HL-60 (cell line): Measurements from ENCODE around the gene MUC3A.

Source experiments
- GABPA ChIP-seq: IDR thresholded peaks from 2 replicates; pipeline ENCODE4 v1.6.1; 2012; ENCODE audit warnings: low read depth
- POLR2AphosphoS5 ChIP-seq: IDR thresholded peaks from 2 replicates; pipeline ENCODE4 v1.6.1; 2012; ENCODE audit warnings: low read depth
- SPI1 ChIP-seq: IDR thresholded peaks from 2 replicates; pipeline ENCODE4 v1.6.1; 2012; ENCODE audit warnings: low read depth, mild to moderate bottlenecking, borderline replicate concordance
- TF ChIP-seq, protein P1 (sequence below): IDR thresholded peaks from one replicate; pipeline ENCODE4 v1.5.1; 2011; ENCODE audit warnings: low read length, control low read depth, inconsistent platforms; ENCODE audit not compliant: insufficient read depth
- TF ChIP-seq, protein P2 (sequence below): IDR thresholded peaks from 2 replicates; pipeline ENCODE4 v1.6.1; 2012; ENCODE audit warnings: low read depth; ENCODE audit not compliant: insufficient replicate concordance

DNA sequence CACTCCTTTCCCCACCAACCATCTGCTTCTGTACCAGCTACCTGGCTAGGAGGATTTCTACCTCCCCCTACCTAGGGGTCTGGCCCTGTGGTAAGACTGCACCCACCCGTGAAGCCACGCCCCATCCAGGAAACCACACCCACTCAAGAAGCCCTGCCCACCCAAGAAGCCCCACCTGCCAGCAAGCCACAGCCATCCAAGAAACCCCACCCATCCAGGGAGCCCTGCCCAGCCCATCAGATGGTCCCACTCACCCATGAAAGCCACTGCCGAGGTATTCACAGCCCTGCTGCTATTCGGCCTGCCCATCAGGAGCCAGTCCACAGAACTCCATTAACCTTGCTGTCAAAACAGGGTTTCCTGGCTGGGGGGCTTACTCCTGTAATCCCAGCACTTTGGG is 15.6 kb upstream of the MUC3A start:
- TF ChIP-seq, protein P1, sequence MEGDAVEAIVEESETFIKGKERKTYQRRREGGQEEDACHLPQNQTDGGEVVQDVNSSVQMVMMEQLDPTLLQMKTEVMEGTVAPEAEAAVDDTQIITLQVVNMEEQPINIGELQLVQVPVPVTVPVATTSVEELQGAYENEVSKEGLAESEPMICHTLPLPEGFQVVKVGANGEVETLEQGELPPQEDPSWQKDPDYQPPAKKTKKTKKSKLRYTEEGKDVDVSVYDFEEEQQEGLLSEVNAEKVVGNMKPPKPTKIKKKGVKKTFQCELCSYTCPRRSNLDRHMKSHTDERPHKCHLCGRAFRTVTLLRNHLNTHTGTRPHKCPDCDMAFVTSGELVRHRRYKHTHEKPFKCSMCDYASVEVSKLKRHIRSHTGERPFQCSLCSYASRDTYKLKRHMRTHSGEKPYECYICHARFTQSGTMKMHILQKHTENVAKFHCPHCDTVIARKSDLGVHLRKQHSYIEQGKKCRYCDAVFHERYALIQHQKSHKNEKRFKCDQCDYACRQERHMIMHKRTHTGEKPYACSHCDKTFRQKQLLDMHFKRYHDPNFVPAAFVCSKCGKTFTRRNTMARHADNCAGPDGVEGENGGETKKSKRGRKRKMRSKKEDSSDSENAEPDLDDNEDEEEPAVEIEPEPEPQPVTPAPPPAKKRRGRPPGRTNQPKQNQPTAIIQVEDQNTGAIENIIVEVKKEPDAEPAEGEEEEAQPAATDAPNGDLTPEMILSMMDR = no peak
- no peak for TF ChIP-seq POLR2AphosphoS5
- TF ChIP-seq, protein P2, sequence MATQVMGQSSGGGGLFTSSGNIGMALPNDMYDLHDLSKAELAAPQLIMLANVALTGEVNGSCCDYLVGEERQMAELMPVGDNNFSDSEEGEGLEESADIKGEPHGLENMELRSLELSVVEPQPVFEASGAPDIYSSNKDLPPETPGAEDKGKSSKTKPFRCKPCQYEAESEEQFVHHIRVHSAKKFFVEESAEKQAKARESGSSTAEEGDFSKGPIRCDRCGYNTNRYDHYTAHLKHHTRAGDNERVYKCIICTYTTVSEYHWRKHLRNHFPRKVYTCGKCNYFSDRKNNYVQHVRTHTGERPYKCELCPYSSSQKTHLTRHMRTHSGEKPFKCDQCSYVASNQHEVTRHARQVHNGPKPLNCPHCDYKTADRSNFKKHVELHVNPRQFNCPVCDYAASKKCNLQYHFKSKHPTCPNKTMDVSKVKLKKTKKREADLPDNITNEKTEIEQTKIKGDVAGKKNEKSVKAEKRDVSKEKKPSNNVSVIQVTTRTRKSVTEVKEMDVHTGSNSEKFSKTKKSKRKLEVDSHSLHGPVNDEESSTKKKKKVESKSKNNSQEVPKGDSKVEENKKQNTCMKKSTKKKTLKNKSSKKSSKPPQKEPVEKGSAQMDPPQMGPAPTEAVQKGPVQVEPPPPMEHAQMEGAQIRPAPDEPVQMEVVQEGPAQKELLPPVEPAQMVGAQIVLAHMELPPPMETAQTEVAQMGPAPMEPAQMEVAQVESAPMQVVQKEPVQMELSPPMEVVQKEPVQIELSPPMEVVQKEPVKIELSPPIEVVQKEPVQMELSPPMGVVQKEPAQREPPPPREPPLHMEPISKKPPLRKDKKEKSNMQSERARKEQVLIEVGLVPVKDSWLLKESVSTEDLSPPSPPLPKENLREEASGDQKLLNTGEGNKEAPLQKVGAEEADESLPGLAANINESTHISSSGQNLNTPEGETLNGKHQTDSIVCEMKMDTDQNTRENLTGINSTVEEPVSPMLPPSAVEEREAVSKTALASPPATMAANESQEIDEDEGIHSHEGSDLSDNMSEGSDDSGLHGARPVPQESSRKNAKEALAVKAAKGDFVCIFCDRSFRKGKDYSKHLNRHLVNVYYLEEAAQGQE = no peak
- no peak for TF ChIP-seq GABPA
- no peak for TF ChIP-seq SPI1
